Measurements from ENCODE around the gene NARF. TPM values are rescaled to one million over a fixed set of nuclear protein-coding genes. Genes with fewer than 3 reads are reported as not detected.

Gene NARF
- total RNA-seq, 1 donor from 2014 or later = 69.2 TPM

GRCh38 chr17:82428546-82428945 lies 30.0 kb upstream of the NARF start:
- Histone ChIP-seq H3K27ac (replicated peaks) (no peak overlapping the region), H3K4me1 (no peaks in the 10 kb centered on the region), H3K9me3 (replicated peaks) (no peaks in the 10 kb centered on the region), H3K27me3 (ENCODE audit: low read depth) (no peaks in the 10 kb centered on the region), H3K4me3 (no peak overlapping the region), H3K36me3 (no peaks in the 10 kb centered on the region)
- no peak for DNase-seq
- TF ChIP-seq CTCF (IDR thresholded peaks at IDR 0.05; ENCODE audit: borderline replicate concordance) = no peak
- intact Hi-C loops (cut with micrococcal nuclease) = no loop called here

- no peak overlapping the region for H3K4me3 ChIP-seq
- no peaks in the 10 kb centered on the region for H3K27me3 ChIP-seq (ENCODE audit: low read depth)
- H3K27ac ChIP-seq (replicated peaks) = no peak overlapping the region
- no peak for DNase-seq
- no peaks in the 10 kb centered on the region for H3K9me3 ChIP-seq (replicated peaks)
- no peak for TF ChIP-seq CTCF (IDR thresholded peaks at IDR 0.05; ENCODE audit: borderline replicate concordance)
- no peaks in the 10 kb centered on the region for H3K4me1 ChIP-seq
- H3K36me3 ChIP-seq = no peaks in the 10 kb centered on the region
- intact Hi-C loops (cut with micrococcal nuclease) = no loop called here
Observed at GRCh38 chr17:82429824-82430223, 28.7 kb upstream of the NARF start.

GRCh38 chr17:82432017-82432416 lies 26.5 kb upstream of the NARF start:
- no peak for TF ChIP-seq CTCF (IDR thresholded peaks at IDR 0.05; ENCODE audit: borderline replicate concordance)
- H3K9me3 ChIP-seq (replicated peaks) = no peaks in the 10 kb centered on the region
- no peaks in the 10 kb centered on the region for H3K27me3 ChIP-seq (ENCODE audit: low read depth)
- no peaks in the 10 kb centered on the region for H3K4me1 ChIP-seq
- intact Hi-C loops (cut with micrococcal nuclease) = no loop called here
- H3K4me3 ChIP-seq = no peak overlapping the region
- DNase-seq = no peak
- no peak overlapping the region for H3K27ac ChIP-seq (replicated peaks)
- H3K36me3 ChIP-seq = peaks cover 10% of the 10 kb centered on the region

- no peak for DNase-seq
- intact Hi-C loops (cut with micrococcal nuclease) = no loop called here
- H3K27me3 ChIP-seq (ENCODE audit: low read depth) = no peaks in the 10 kb centered on the region
- no peaks in the 10 kb centered on the region for H3K9me3 ChIP-seq (replicated peaks)
- TF ChIP-seq CTCF (IDR thresholded peaks at IDR 0.05; ENCODE audit: borderline replicate concordance) = no peak
- no peak overlapping the region for H3K27ac ChIP-seq (replicated peaks)
- H3K4me1 ChIP-seq = no peaks in the 10 kb centered on the region
- H3K36me3 ChIP-seq = peaks cover 17% of the 10 kb centered on the region
- no peak overlapping the region for H3K4me3 ChIP-seq
Observed at GRCh38 chr17:82433560-82434215, 24.9 kb upstream of the NARF start.

- intact Hi-C loops (cut with micrococcal nuclease) = no loop called here
- Histone ChIP-seq H3K27ac (replicated peaks) (no peak overlapping the region), H3K4me3 (no peak overlapping the region), H3K9me3 (replicated peaks) (no peaks in the 10 kb centered on the region), H3K27me3 (ENCODE audit: low read depth) (no peaks in the 10 kb centered on the region), H3K4me1 (no peaks in the 10 kb centered on the region), H3K36me3 (peaks cover 17% of the 10 kb centered on the region)
- TF ChIP-seq CTCF (IDR thresholded peaks at IDR 0.05; ENCODE audit: borderline replicate concordance) = no peak
- no peak for DNase-seq
Observed at GRCh38 chr17:82434216-82434565, 24.4 kb upstream of the NARF start.
